GM12878 (cell line): ENCODE results near the gene SMKR1. TPM values are rescaled to one million over a fixed set of nuclear protein-coding genes. Genes with fewer than 3 reads are reported as not detected.
A peak's percentile ranks its signal among the peaks of the same experiment; 100 is the strongest.

ENCODE experiments used
- ATAC-seq: fragments of 200-7000 bp; cut with Tn5 transposase; 3 replicates; pipeline ENCODE4 v1.9.1; 2020; ENCODE audit warnings: mild to moderate bottlenecking, moderate library complexity
- Bru-seq: library from RNA; stranded (reverse); fragments of 400-500 nt; gene quantifications from one replicate; lab custom pipeline; 2021; lab: Mats Ljungman, UMichigan
- BruChase-seq, 2 experiments: library from RNA; stranded (reverse); fragments of 400-500 nt; gene quantifications; one replicate each; lab custom pipeline; 2021; lab: Mats Ljungman, UMichigan
- BruUV-seq: library from RNA; stranded (reverse); fragments of 400-500 nt; replicated peaks from 2 replicates; lab custom pipeline; 2021; lab: Mats Ljungman, UMichigan
- CTCF ChIA-PET: fragments of 300-600 bp; sonication (Branson Sonifier 250); formaldehyde crosslinking; extraction: SDS; loops from one replicate; lab custom pipeline; 2021; ENCODE audit warnings: inconsistent platforms; lab: Yijun Ruan, JAX
- POLR2A ChIA-PET: fragments of 350-600 bp; formaldehyde crosslinking; extraction: SDS; loops from one replicate; lab custom pipeline; 2021; ENCODE audit warnings: inconsistent platforms; lab: Charles Lee
- RAD21 ChIA-PET: fragments of 300-600 bp; sonication (Branson Sonifier 250); formaldehyde crosslinking; loops from one replicate; lab custom pipeline; 2023; ENCODE audit warnings: antibody characterized with exemption; ENCODE audit not compliant: unreplicated experiment; lab: Charles Lee
- SMC1A ChIA-PET: fragments of 300-600 bp; sonication (Branson Sonifier 250); formaldehyde crosslinking; loops from one replicate; lab custom pipeline; 2023; ENCODE audit not compliant: unreplicated experiment, uncharacterized antibody; lab: Charles Lee
- DNase-seq: peaks from one replicate; pipeline ENCODE4 v3.0.0-alpha.2; 2011; ENCODE audit warnings: low read depth, low spot score
- FAIRE-seq: peaks from 3 replicates; lab custom pipeline; 2011; peaks lifted over from hg19 to GRCh38; lab: Jason Lieb, UNC
- H2AFZ ChIP-seq: 2 replicates; pipeline ENCODE4 v1.6.0; 2011; ENCODE audit warnings: low read depth, low read length, control low read depth; ENCODE audit not compliant: control insufficient read depth
- H3K27ac ChIP-seq: 2 replicates; pipeline ENCODE4 v1.5.1; 2011; ENCODE audit warnings: control low read depth; ENCODE audit not compliant: control insufficient read depth, insufficient read depth
- H3K27me3 ChIP-seq, 2 experiments: replicated peaks in 1 of 2; 2 replicates each; pipeline versions ENCODE4 v1.6.0 to v1.6.1; 2011; ENCODE audit warnings: low read length in 1 of 2; ENCODE audit not compliant: control insufficient read depth in 2 of 2, insufficient read depth in 2 of 2
- H3K36me3 ChIP-seq, 2 experiments: 2 replicates each; pipeline ENCODE4 v1.5.1; 2011; ENCODE audit warnings: low read length in 1 of 2; ENCODE audit not compliant: control insufficient read depth in 2 of 2, insufficient read depth in 2 of 2
- H3K4me1 ChIP-seq: 2 replicates; pipeline ENCODE4 v1.6.1; 2011; ENCODE audit warnings: mild to moderate bottlenecking, low read length, moderate library complexity, mixed read lengths; ENCODE audit not compliant: control insufficient read depth, insufficient read depth
- H3K4me2 ChIP-seq: 2 replicates; pipeline ENCODE4 v1.6.0; 2011; ENCODE audit warnings: control low read depth; ENCODE audit not compliant: control insufficient read depth, insufficient read depth
- H3K4me3 ChIP-seq: fragments of 200-600 bp; sonication (generic); 2 replicates; pipeline ENCODE4 v1.5.1; 2016
- H3K79me2 ChIP-seq: 2 replicates; pipeline ENCODE4 v1.6.0; 2011; ENCODE audit warnings: low read length; ENCODE audit not compliant: control insufficient read depth, insufficient read depth
- H3K9ac ChIP-seq: 2 replicates; pipeline ENCODE4 v1.8.0; 2011; ENCODE audit warnings: low read length, control low read depth, mixed read lengths; ENCODE audit not compliant: control insufficient read depth, insufficient read depth
- H3K9me3 ChIP-seq: replicated peaks from 3 replicates; pipeline ENCODE4 v1.5.1; 2011; ENCODE audit warnings: mild to moderate bottlenecking, low read length; ENCODE audit not compliant: control insufficient read depth, insufficient read depth
- H4K20me1 ChIP-seq: 2 replicates; pipeline ENCODE4 v1.6.0; 2011; ENCODE audit not compliant: control insufficient read depth, insufficient read depth
- BMI1 ChIP-seq: fragments of 450-650 bp; IDR thresholded peaks from 2 replicates; pipeline ENCODE4 v1.6.1; 2016; ENCODE audit warnings: mild to moderate bottlenecking, moderate library complexity, borderline replicate concordance
- DPF2 ChIP-seq: fragments of 450-650 bp; IDR thresholded peaks from 2 replicates; pipeline ENCODE4 v1.6.1; 2017; ENCODE audit warnings: mild to moderate bottlenecking
- LARP7 ChIP-seq: fragments of 450-650 bp; IDR thresholded peaks from 2 replicates; pipeline ENCODE4 v1.6.1; 2017; ENCODE audit warnings: mild to moderate bottlenecking
- MAX ChIP-seq: IDR thresholded peaks from 2 replicates; pipeline ENCODE4 v1.6.1; 2012; ENCODE audit warnings: low read depth, low read length, improper control_type of control experiment
- RELB ChIP-seq: fragments of 450-650 bp; IDR thresholded peaks from 2 replicates; pipeline ENCODE4 v1.6.1; 2017; ENCODE audit warnings: low read depth, mild to moderate bottlenecking, moderate library complexity
- SP1 ChIP-seq: IDR thresholded peaks from one replicate; pipeline ENCODE4 v1.6.1; 2011; ENCODE audit warnings: low read depth, low read length
- ZNF207 ChIP-seq: fragments of 450-650 bp; IDR thresholded peaks from 2 replicates; pipeline ENCODE4 v1.6.1; 2014; ENCODE audit warnings: antibody characterized with exemption, mild to moderate bottlenecking, borderline replicate concordance
- ZNF384 ChIP-seq: IDR thresholded peaks from 2 replicates; pipeline ENCODE4 v1.6.1; 2012; ENCODE audit warnings: low read depth, mild to moderate bottlenecking, low read length, improper control_type of control experiment, borderline replicate concordance
- WGBS: methylation state at CpG from one replicate; pipeline ENCODE4 v1.1.6; 2016; ENCODE audit warnings: low lambda C conversion rate; ENCODE audit not compliant: insufficient replicate concordance, insufficient coverage; ENCODE audit errors: missing lambda C conversion rate; 5-methylcytosine and 5-hydroxymethylcytosine counted together
- in situ Hi-C: fragments of 300-500 bp; cut with MboI; formaldehyde crosslinking; loops from 9 replicates; pipeline ENCODE4 v1.14.3; 2018; ENCODE audit warnings: mixed read lengths
- intact Hi-C: fragments of 100-400 bp; cut with micrococcal nuclease; formaldehyde crosslinking; loops from one replicate; pipeline ENCODE4 v1.14.2; 2022; ENCODE audit not compliant: unreplicated experiment
- long read RNA-seq, 2 experiments: library from polyadenylated mRNA; unstranded; transcript quantifications; one replicate each; pipeline ENCODE4 v2.0.0, GENCODE V29; 2019 to 2020
- polyA minus RNA-seq, 3 experiments: library from RNA; depleted of rRNA, polyadenylated mRNA; stranded (reverse); fragments of >200 nt; gene quantifications; 2 replicates each; pipeline ENCODE4 v1.2.3, GENCODE V29; 2011
- polyA plus RNA-seq, 11 experiments: library from polyadenylated mRNA; depleted of rRNA in 4 of 11; unstranded in 6 of 11; stranded (reverse) in 5 of 11; fragments of >200 nt; fragmentation: Nextera tagmentation in 4 of 11; fragmentation: Illumina TruSeq in 1 of 11; extraction: Ambion mirVana in 4 of 11; extraction: Trizol in 1 of 11; gene quantifications; 1 replicate in 1 of 11; 2 replicates in 10 of 11; pipeline versions ENCODE4 v1.2.1 to v1.2.3, GENCODE V29; 2011 to 2016; ENCODE audit warnings: inconsistent platforms in 2 of 11, missing spikeins in 2 of 11, low read depth in 1 of 11
- total RNA-seq, 4 experiments: library from RNA; depleted of rRNA in 3 of 4; stranded (reverse); fragments of >200 nt in 3 of 4; fragmentation: Illumina TruSeq in 1 of 4; extraction: Trizol in 1 of 4; gene quantifications; 2 replicates each; pipeline versions ENCODE4 v1.2.1 to v1.2.3, GENCODE V29; 2013 to 2021
- TF ChIP-seq, protein P1 (sequence below): IDR thresholded peaks from 2 replicates; pipeline ENCODE4 v1.6.1; 2011; ENCODE audit warnings: low read depth, low read length, improper control_type of control experiment, borderline replicate concordance
- TF ChIP-seq, protein P2 (sequence below): fragments of 450-650 bp; formaldehyde crosslinking; IDR thresholded peaks from 2 replicates; pipeline ENCODE4 v1.5.0; 2022; ENCODE audit warnings: mild to moderate bottlenecking, missing genetic modification characterization

SMKR1 gene
- total RNA-seq (2013; cell fraction: nucleolus; rRNA removed): not detected in 2 replicates
- 0.16 and 0.45 TPM in 2 replicates for total RNA-seq (2014; rRNA removed)
- 0.97 and 2.6 TPM in 2 replicates for total RNA-seq (2014; rRNA removed; fragmentation: Illumina TruSeq; extraction: Trizol)
- 1.3 and 1.6 TPM in 2 replicates for total RNA-seq (2021)
- polyA plus RNA-seq (2011; ENCODE audit: low read depth): 0.51 TPM
- polyA plus RNA-seq (2011; rRNA removed): 0.37 and 0.55 TPM in 2 replicates
- polyA plus RNA-seq (2011; cell fraction: cytosol; rRNA removed): 0.34 and 0.65 TPM in 2 replicates
- 0.15 and 0.22 TPM in 2 replicates for polyA plus RNA-seq (2011; cell fraction: nucleus; rRNA removed)
- 0.52 and 1.3 TPM in 2 replicates for polyA plus RNA-seq (2012)
- 0.79 and 0.95 TPM in 2 replicates for polyA plus RNA-seq (2014; fragmentation: Illumina TruSeq; extraction: Trizol)
- under 1 TPM; 0.63 to 0.69 TPM for polyA plus RNA-seq (2014; fragmentation: Nextera tagmentation; extraction: Ambion mirVana)
- polyA plus RNA-seq (2014; rRNA removed): 1.4 and 1.6 TPM in 2 replicates
- polyA plus RNA-seq (2016; fragmentation: Nextera tagmentation; extraction: Ambion mirVana): 1 to 10 TPM in 1 of 2 experiments, under 1 TPM in 1; 0.86 to 1.9 TPM
- polyA minus RNA-seq (2011; rRNA and poly(A)+ RNA removed): not detected in 2 replicates
- not detected in 2 replicates for polyA minus RNA-seq (2011; cell fraction: cytosol; rRNA and poly(A)+ RNA removed)
- not detected in 2 replicates for polyA minus RNA-seq (2011; cell fraction: nucleus; rRNA and poly(A)+ RNA removed)
- Bru-seq, nascent RNA: percentile 19 among the genes with signal in this experiment
- percentile 24 among the genes with signal in this experiment for BruChase-seq, experiment 1, labeled RNA remaining after a 6-hour chase
- percentile 24 among the genes with signal in this experiment for BruChase-seq, experiment 2, labeled RNA remaining after a 2-hour chase
- long read RNA-seq, experiment 1: 0 reads
- long read RNA-seq, experiment 2: 0 reads

GRCh38 chr7:129501760-129502707, at the start of gene SMKR1:
SMKR1 (plus strand) TSS chr7:129502531; CDS start chr7:129502825, 294 bp downstream.
- Histone ChIP-seq H3K27ac (no peak within 1 kb of the TSS), H3K36me3 (no peaks in the 10 kb centered on the region), H4K20me1 (no peaks in the 10 kb centered on the region), H2AFZ (peak within 1 kb of the TSS; percentile 88), H3K27me3 (no peaks in the 10 kb centered on the region; a peak in 1 of 4 replicates), H3K4me3 (peak within 1 kb of the TSS; percentile 61; the same call in 1 of the 2 replicates), H3K9me3 (no peaks in the 10 kb centered on the region), H3K4me1 (peaks cover 17% of the 10 kb centered on the region; the same call in 1 of the 2 replicates), H3K79me2 (no peaks in the 10 kb centered on the region), H3K9ac (peak within 1 kb of the TSS; percentile 58; the same call in 1 of the 2 replicates), H3K4me2 (peak within 1 kb of the TSS; percentile 93)
- SMC1A ChIA-PET: no interaction called here
- in situ Hi-C loops: no loop called here
- WGBS: 13% methylated on average over 26 of the region's 89 CpGs
- POLR2A ChIA-PET: no interaction called here
- FAIRE-seq (no peak), DNase-seq (peak; percentile 12), ATAC-seq (peak; percentile 95)
- RAD21 ChIA-PET: no interaction called here
- CTCF ChIA-PET: no interaction called here
- no TSS peak for BruUV-seq
- intact Hi-C loops: loop anchor here (10.0 kb wide), 1 partner anchor 223 kb away; no protein-coding TSS in a partner anchor
- no peak for TF ChIP-seq RELB
- TF ChIP-seq ZNF207: no peak
- TF ChIP-seq LARP7: peak; percentile 87
- TF ChIP-seq, protein P1, sequence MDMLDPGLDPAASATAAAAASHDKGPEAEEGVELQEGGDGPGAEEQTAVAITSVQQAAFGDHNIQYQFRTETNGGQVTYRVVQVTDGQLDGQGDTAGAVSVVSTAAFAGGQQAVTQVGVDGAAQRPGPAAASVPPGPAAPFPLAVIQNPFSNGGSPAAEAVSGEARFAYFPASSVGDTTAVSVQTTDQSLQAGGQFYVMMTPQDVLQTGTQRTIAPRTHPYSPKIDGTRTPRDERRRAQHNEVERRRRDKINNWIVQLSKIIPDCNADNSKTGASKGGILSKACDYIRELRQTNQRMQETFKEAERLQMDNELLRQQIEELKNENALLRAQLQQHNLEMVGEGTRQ: no peak
- 0 out of 2 replicates have a peak, but pooled peaks have one; percentile 31 for TF ChIP-seq BMI1
- TF ChIP-seq DPF2: peak; percentile 74; the same call in 1 of the 2 replicates
- TF ChIP-seq, protein P2, sequence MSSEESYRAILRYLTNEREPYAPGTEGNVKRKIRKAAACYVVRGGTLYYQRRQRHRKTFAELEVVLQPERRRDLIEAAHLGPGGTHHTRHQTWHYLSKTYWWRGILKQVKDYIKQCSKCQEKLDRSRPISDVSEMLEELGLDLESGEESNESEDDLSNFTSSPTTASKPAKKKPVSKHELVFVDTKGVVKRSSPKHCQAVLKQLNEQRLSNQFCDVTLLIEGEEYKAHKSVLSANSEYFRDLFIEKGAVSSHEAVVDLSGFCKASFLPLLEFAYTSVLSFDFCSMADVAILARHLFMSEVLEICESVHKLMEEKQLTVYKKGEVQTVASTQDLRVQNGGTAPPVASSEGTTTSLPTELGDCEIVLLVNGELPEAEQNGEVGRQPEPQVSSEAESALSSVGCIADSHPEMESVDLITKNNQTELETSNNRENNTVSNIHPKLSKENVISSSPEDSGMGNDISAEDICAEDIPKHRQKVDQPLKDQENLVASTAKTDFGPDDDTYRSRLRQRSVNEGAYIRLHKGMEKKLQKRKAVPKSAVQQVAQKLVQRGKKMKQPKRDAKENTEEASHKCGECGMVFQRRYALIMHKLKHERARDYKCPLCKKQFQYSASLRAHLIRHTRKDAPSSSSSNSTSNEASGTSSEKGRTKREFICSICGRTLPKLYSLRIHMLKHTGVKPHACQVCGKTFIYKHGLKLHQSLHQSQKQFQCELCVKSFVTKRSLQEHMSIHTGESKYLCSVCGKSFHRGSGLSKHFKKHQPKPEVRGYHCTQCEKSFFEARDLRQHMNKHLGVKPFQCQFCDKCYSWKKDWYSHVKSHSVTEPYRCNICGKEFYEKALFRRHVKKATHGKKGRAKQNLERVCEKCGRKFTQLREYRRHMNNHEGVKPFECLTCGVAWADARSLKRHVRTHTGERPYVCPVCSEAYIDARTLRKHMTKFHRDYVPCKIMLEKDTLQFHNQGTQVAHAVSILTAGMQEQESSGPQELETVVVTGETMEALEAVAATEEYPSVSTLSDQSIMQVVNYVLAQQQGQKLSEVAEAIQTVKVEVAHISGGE (CRISPR knock-in tag): no peak
- no peak for TF ChIP-seq ZNF384
- 0 out of 2 replicates have a peak, but pooled peaks have one; percentile 37 for TF ChIP-seq MAX
- TF ChIP-seq SP1: peak; percentile 23
